Measurements from ENCODE around the gene MRPL55. TPM values are rescaled to one million over a fixed set of nuclear protein-coding genes. Genes with fewer than 3 reads are reported as not detected.

The MRPL55 gene
- polyA plus RNA-seq, 1 donor (not counting 4 experiments of a cell fraction or from before 2014, with no cell fraction given), result 28.4 TPM

DNA sequence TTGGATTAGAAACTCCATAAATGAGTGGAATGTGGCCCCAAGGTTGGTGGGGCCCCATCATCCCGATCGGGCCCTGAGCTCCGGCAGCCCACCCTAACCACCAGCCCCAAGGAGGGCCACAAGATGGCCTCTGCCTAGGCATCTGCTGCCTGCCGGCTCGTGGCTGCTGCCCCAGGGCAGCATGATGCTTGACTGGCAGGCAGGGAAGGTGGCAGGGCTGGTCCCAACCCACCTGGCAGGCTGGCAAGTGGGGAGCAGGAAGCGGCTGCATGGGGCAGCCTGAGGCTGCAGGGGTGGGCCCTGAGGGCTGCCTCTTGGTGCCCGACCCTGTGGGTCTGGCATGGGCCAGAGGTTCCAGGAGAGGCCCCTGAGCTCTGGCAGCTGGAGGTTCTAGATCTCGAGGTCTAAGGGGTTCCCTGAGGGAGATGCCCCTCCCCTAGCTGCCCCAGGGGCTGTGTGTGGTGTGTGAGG, 39.9 kb upstream of the MRPL55 start:
- Histone ChIP-seq H3K4me3 (ENCODE audit: control insufficient read depth in 2 of 3, extremely low read depth in 1 of 3, insufficient read depth in 2 of 3, low read depth in 1 of 3, low read length in 3 of 3) (peak overlapping the region in 2 of 3 experiments; percentile 13 to 14), H3K36me3 (ENCODE audit: control insufficient read depth in 2 of 2, extremely low read depth in 1 of 2, insufficient read depth in 2 of 2, low read length in 2 of 2) (peaks cover 28 to 45% of the 10 kb centered on the region in 2 experiments), H3K4me2 (ENCODE audit: control insufficient read depth, extremely low read depth, insufficient read depth, low read depth, low read length) (peak overlapping the region; percentile 45), H3K4me1 (ENCODE audit: control insufficient read depth, extremely low read depth, insufficient read depth, low read length) (peaks cover 45% of the 10 kb centered on the region), H4K20me1 (ENCODE audit: control insufficient read depth, extremely low read depth, insufficient read depth, low read length) (peaks cover 13% of the 10 kb centered on the region), H2AFZ (ENCODE audit: control insufficient read depth, low read length) (no peak overlapping the region), H3K79me2 (ENCODE audit: control insufficient read depth, insufficient read depth, low read length) (peaks cover 41% of the 10 kb centered on the region), H3K9me3 (ENCODE audit: control insufficient read depth, low read depth, low read length) (no peaks in the 10 kb centered on the region), H3K9ac (ENCODE audit: control insufficient read depth, extremely low read depth, insufficient read depth, low read length) (peak overlapping the region; percentile 22), H3K27me3 (ENCODE audit: control insufficient read depth, extremely low read depth, insufficient read depth, low read length) (no peaks in the 10 kb centered on the region), H3K27ac (ENCODE audit: control insufficient read depth, insufficient read depth, low read length) (peak overlapping the region; percentile 14), H3K9me1 (ENCODE audit: control insufficient read depth, extremely low read depth, insufficient read depth, low read length) (no peaks in the 10 kb centered on the region)
- no peak for TF ChIP-seq EZH2 (IDR thresholded peaks at IDR 0.05; ENCODE audit: low read length)
- TF ChIP-seq, protein P1, sequence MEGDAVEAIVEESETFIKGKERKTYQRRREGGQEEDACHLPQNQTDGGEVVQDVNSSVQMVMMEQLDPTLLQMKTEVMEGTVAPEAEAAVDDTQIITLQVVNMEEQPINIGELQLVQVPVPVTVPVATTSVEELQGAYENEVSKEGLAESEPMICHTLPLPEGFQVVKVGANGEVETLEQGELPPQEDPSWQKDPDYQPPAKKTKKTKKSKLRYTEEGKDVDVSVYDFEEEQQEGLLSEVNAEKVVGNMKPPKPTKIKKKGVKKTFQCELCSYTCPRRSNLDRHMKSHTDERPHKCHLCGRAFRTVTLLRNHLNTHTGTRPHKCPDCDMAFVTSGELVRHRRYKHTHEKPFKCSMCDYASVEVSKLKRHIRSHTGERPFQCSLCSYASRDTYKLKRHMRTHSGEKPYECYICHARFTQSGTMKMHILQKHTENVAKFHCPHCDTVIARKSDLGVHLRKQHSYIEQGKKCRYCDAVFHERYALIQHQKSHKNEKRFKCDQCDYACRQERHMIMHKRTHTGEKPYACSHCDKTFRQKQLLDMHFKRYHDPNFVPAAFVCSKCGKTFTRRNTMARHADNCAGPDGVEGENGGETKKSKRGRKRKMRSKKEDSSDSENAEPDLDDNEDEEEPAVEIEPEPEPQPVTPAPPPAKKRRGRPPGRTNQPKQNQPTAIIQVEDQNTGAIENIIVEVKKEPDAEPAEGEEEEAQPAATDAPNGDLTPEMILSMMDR (optimal IDR thresholded peaks at IDR 0.05 in 1 of 3, IDR thresholded peaks at IDR 0.05 in 1 of 3, conservative IDR thresholded peaks at IDR 0.05 in 1 of 3; ENCODE audit: extremely low read depth in 1 of 3, insufficient read depth in 2 of 3, low read length in 3 of 3), result no peak
- FAIRE-seq (no peak), DNase-seq (ENCODE audit: low read depth, low spot score) (no peak)
- dilution Hi-C loops (cut with MboI; ENCODE audit: extremely low pct_ligation_motif_present, low sequenced_read_pairs), result no loop called here

DNA sequence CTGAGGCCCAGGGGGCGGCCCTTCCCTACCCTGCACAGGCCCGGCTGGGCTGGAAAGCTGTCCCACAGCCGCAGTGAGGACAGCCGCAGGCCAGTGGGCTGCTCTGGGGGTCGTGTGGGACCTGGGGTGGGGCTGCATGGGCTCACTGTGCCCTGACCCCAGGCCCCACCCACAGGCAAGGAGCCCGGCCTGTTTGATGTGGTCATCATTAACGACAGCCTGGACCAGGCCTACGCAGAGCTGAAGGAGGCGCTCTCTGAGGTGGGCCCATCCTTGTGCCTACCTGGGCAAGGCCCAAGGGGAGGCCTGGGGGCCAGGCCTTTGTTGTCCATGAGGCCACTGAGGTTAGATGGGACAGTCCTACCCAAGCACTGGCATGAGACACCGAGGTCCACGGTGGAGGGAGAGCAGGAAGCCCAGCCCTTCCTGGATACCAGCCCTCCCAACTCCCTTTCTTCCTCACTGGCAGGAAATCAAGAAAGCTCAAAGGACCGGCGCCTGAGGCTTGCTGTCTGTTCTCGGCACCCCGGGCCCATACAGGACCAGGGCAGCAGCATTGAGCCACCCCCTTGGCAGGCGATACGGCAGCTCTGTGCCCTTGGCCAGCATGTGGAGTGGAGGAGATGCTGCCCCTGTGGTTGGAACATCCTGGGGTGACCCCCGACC, 39.2 kb upstream of the MRPL55 start:
- Histone ChIP-seq H3K4me2 (ENCODE audit: control insufficient read depth, extremely low read depth, insufficient read depth, low read depth, low read length) (peak overlapping the region; percentile 45), H3K9me1 (ENCODE audit: control insufficient read depth, extremely low read depth, insufficient read depth, low read length) (peaks cover 2% of the 10 kb centered on the region), H3K4me1 (ENCODE audit: control insufficient read depth, extremely low read depth, insufficient read depth, low read length) (peaks cover 51% of the 10 kb centered on the region), H3K27me3 (ENCODE audit: control insufficient read depth, extremely low read depth, insufficient read depth, low read length) (no peaks in the 10 kb centered on the region), H3K9me3 (ENCODE audit: control insufficient read depth, low read depth, low read length) (no peaks in the 10 kb centered on the region), H4K20me1 (ENCODE audit: control insufficient read depth, extremely low read depth, insufficient read depth, low read length) (peaks cover 20% of the 10 kb centered on the region), H3K9ac (ENCODE audit: control insufficient read depth, extremely low read depth, insufficient read depth, low read length) (peak overlapping the region; percentile 22), H3K36me3 (ENCODE audit: control insufficient read depth in 2 of 2, extremely low read depth in 1 of 2, insufficient read depth in 2 of 2, low read length in 2 of 2) (peaks cover 28 to 49% of the 10 kb centered on the region in 2 experiments), H2AFZ (ENCODE audit: control insufficient read depth, low read length) (no peak overlapping the region), H3K27ac (ENCODE audit: control insufficient read depth, insufficient read depth, low read length) (peak overlapping the region; percentile 14), H3K4me3 (ENCODE audit: control insufficient read depth in 2 of 3, extremely low read depth in 1 of 3, insufficient read depth in 2 of 3, low read depth in 1 of 3, low read length in 3 of 3) (peak overlapping the region in 2 of 3 experiments; percentile 13 to 14), H3K79me2 (ENCODE audit: control insufficient read depth, insufficient read depth, low read length) (peaks cover 47% of the 10 kb centered on the region)
- dilution Hi-C loops (cut with MboI; ENCODE audit: extremely low pct_ligation_motif_present, low sequenced_read_pairs), result no loop called here
- FAIRE-seq (peak; percentile 9), DNase-seq (ENCODE audit: low read depth, low spot score) (no peak)
- TF ChIP-seq, protein P1 (optimal IDR thresholded peaks at IDR 0.05 in 1 of 3, IDR thresholded peaks at IDR 0.05 in 1 of 3, conservative IDR thresholded peaks at IDR 0.05 in 1 of 3; ENCODE audit: extremely low read depth in 1 of 3, insufficient read depth in 2 of 3, low read length in 3 of 3), result no peak

All from keratinocyte (primary cell).